Smooth muscle cell (in vitro differentiated cells): Measurements from ENCODE around the gene PRDM7. TPM values are rescaled to one million over a fixed set of nuclear protein-coding genes. Genes with fewer than 3 reads are reported as not detected.

Experiments used
- DNase-seq: peaks from one replicate; lab custom pipeline; 2025; ENCODE audit not compliant: unreplicated experiment; lab: John Stamatoyannopoulos, UW
- H2AFZ ChIP-seq: fragments of 200-600 bp; sonication (generic); 2 replicates; pipeline ENCODE4 v1.6.0; 2016; ENCODE audit warnings: antibody characterized with exemption, low read depth, mild to moderate bottlenecking
- H3F3A ChIP-seq: fragments of 200-600 bp; sonication (generic); 2 replicates; pipeline ENCODE4 v1.6.0; 2017; ENCODE audit warnings: antibody characterized with exemption, low read depth
- H3K27ac ChIP-seq: fragments of 200-600 bp; sonication (generic); 2 replicates; pipeline ENCODE4 v1.5.1; 2016; ENCODE audit warnings: low read depth, mild to moderate bottlenecking
- H3K27me3 ChIP-seq: fragments of 200-600 bp; sonication (generic); 2 replicates; pipeline ENCODE4 v1.6.1; 2016; ENCODE audit warnings: low read depth, mild to moderate bottlenecking
- H3K36me3 ChIP-seq: fragments of 200-600 bp; sonication (generic); 2 replicates; pipeline ENCODE4 v1.5.1; 2016; ENCODE audit warnings: low read depth
- H3K4me1 ChIP-seq: fragments of 200-600 bp; sonication (generic); 2 replicates; pipeline ENCODE4 v1.5.1; 2016; ENCODE audit warnings: low read depth
- H3K4me2 ChIP-seq: fragments of 200-600 bp; sonication (generic); 2 replicates; pipeline ENCODE4 v1.6.0; 2016; ENCODE audit warnings: mild to moderate bottlenecking
- H3K4me3 ChIP-seq: fragments of 200-600 bp; sonication (generic); 2 replicates; pipeline ENCODE4 v1.5.1; 2016; ENCODE audit warnings: mild to moderate bottlenecking
- H3K79me2 ChIP-seq: fragments of 200-600 bp; sonication (generic); 2 replicates; pipeline ENCODE4 v1.6.0; 2016; ENCODE audit warnings: low read depth, mild to moderate bottlenecking
- H3K9ac ChIP-seq: fragments of 200-600 bp; sonication (generic); 2 replicates; pipeline ENCODE4 v1.6.0; 2016; ENCODE audit warnings: low read depth
- H3K9me3 ChIP-seq: fragments of 200-600 bp; sonication (generic); replicated peaks from 2 replicates; pipeline ENCODE4 v1.5.1; 2016; ENCODE audit warnings: low read depth
- H4K20me1 ChIP-seq: fragments of 200-600 bp; sonication (generic); 2 replicates; pipeline ENCODE4 v1.6.0; 2016; ENCODE audit warnings: low read depth
- WGBS: methylation state at CpG from one replicate; pipeline ENCODE4 v1.1.7; 2016; ENCODE audit warnings: low lambda C conversion rate; 5-methylcytosine and 5-hydroxymethylcytosine counted together
- polyA plus RNA-seq: library from polyadenylated mRNA; unstranded; fragments of >200 nt; fragmentation: Nextera tagmentation; extraction: Ambion mirVana; gene quantifications from 2 replicates; pipeline ENCODE4 v1.2.1, GENCODE V29; 2016
- total RNA-seq: library from RNA; depleted of rRNA; stranded (reverse); fragments of >200 nt; gene quantifications from 2 replicates; pipeline ENCODE4 v1.2.3, GENCODE V29; 2014
- TF ChIP-seq, protein P1 (sequence below): fragments of 200-600 bp; sonication (generic); IDR thresholded peaks from 2 replicates; pipeline ENCODE4 v1.5.1; 2017; ENCODE audit warnings: borderline replicate concordance, mild to moderate bottlenecking, antibody characterized with exemption; ENCODE audit not compliant: insufficient read depth, poor library complexity, severe bottlenecking

The PRDM7 gene
- total and polyA plus RNA-seq, 2 experiments from 2014 or later, result not detected

DNA sequence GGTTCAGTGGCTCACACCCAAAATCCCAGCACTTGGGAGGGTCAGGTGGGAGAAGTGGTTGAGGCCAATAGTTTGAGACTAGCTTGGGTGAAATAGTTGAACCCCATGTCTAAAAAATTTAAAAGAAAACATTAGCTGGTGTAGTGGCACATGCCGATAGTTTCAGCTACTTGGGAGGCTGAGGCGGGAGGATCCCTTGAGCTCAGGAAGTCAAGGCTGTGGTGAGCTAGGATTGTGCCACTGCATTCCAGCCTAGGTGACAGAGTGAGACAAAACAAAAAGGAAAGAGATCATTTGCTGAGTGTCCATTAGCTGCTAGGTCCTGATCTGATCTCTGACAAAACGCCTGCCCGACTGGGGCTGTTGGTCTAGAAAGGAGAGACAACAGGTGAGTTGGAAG is 43.7 kb downstream of the PRDM7 start:
- Histone ChIP-seq H3F3A (peaks cover 18% of the 10 kb centered on the region), H3K27ac (no peak overlapping the region), H3K4me2 (no peak overlapping the region), H2AFZ (no peak overlapping the region), H3K36me3 (no peaks in the 10 kb centered on the region), H3K9ac (no peak overlapping the region), H3K4me1 (no peaks in the 10 kb centered on the region), H3K79me2 (no peaks in the 10 kb centered on the region), H3K9me3 (no peaks in the 10 kb centered on the region), H3K4me3 (no peak overlapping the region), H3K27me3 (no peaks in the 10 kb centered on the region), H4K20me1 (peaks cover 10% of the 10 kb centered on the region)
- no peak for DNase-seq
- TF ChIP-seq, protein P1, sequence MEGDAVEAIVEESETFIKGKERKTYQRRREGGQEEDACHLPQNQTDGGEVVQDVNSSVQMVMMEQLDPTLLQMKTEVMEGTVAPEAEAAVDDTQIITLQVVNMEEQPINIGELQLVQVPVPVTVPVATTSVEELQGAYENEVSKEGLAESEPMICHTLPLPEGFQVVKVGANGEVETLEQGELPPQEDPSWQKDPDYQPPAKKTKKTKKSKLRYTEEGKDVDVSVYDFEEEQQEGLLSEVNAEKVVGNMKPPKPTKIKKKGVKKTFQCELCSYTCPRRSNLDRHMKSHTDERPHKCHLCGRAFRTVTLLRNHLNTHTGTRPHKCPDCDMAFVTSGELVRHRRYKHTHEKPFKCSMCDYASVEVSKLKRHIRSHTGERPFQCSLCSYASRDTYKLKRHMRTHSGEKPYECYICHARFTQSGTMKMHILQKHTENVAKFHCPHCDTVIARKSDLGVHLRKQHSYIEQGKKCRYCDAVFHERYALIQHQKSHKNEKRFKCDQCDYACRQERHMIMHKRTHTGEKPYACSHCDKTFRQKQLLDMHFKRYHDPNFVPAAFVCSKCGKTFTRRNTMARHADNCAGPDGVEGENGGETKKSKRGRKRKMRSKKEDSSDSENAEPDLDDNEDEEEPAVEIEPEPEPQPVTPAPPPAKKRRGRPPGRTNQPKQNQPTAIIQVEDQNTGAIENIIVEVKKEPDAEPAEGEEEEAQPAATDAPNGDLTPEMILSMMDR, result no peak
- WGBS, result 91% methylated on average over 4 of the region's 4 CpGs

DNA sequence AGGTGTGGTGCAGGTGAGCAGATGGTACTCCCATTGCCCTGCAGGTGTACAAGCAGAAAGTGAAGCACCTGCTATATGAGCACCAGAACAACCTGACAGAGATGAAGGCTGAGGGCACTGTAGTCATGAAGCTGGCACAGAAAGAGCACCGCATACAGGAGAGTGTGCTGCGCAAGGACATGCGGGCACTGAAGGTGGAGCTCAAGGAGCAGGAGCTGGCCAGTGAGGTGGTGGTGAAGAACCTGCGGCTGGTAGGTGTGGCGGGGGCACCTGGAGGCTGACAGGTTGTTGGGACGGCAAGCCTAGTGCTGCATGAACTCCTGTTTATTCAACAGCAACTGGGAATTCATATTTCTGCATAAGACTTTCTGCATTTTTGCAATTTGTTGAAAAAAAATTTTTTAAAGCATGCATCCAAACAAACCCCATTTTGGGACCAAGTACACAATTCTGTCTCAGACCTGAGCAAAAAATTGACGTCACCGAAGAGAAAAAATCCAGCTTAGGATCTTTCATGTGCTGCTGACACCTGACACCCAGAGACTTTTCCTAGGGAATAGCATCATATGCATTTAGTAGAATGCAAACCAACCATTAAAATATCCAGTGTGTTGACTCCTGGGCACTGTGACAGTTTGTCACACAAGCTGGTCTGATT is 44.3 kb downstream of the PRDM7 start:
- Histone ChIP-seq H3F3A (peaks cover 18% of the 10 kb centered on the region), H3K27me3 (no peaks in the 10 kb centered on the region), H3K4me2 (no peak overlapping the region), H3K36me3 (no peaks in the 10 kb centered on the region), H3K9me3 (no peaks in the 10 kb centered on the region), H3K79me2 (no peaks in the 10 kb centered on the region), H3K4me3 (no peak overlapping the region), H4K20me1 (peaks cover 10% of the 10 kb centered on the region), H3K9ac (no peak overlapping the region), H3K27ac (no peak overlapping the region), H3K4me1 (no peaks in the 10 kb centered on the region), H2AFZ (no peak overlapping the region)
- TF ChIP-seq, protein P1, result no peak
- WGBS, result 95% methylated on average over 8 of the region's 8 CpGs
- no peak for DNase-seq

DNA sequence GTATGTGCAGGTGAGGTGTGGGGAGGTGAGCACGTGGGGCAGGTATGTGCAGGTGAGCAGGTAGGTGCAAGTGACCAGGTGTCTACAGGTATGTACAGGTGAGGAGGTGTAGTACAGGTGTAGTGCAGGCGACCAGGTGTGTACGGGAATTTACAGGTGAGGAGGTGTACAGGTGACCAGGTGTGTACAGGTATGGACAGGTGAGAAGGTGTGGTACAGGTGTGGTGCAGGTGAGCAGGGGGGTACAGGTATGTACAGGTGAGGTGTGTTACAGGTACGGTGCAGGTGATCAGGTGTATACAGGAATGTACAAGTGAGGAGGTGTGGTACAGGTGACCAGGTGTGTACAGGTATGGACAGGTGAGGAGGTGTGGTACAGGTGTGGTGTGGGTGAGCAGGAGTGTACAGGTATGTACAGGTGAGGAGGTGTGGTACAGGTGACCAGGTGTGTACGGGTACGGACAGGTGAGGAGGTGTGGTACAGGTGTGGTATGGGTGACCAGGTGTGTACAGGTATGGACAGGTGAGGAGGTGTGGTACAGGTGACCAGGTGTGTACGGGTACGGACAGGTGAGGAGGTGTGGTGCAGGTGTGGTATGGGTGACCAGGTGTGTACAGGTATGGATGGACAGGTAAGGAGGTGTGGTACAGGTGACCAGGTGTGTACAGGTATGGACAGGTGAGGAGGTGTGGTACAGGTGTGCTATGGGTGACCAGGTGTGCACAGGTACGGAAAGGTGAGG is 45.0 kb downstream of the PRDM7 start:
- H3K4me1 ChIP-seq, result no peaks in the 10 kb centered on the region
- H3K27ac ChIP-seq, result no peak overlapping the region
- no peak overlapping the region for H3K4me2 ChIP-seq
- H4K20me1 ChIP-seq, result peaks cover 10% of the 10 kb centered on the region
- H3K9ac ChIP-seq, result no peak overlapping the region
- H3K4me3 ChIP-seq, result no peak overlapping the region
- TF ChIP-seq, protein P1, result no peak
- peaks cover 18% of the 10 kb centered on the region for H3F3A ChIP-seq
- no peaks in the 10 kb centered on the region for H3K9me3 ChIP-seq
- H3K79me2 ChIP-seq, result no peaks in the 10 kb centered on the region
- H2AFZ ChIP-seq, result no peak overlapping the region
- 85% methylated on average over 9 of the region's 9 CpGs for WGBS
- DNase-seq, result no peak
- H3K27me3 ChIP-seq, result no peaks in the 10 kb centered on the region
- no peaks in the 10 kb centered on the region for H3K36me3 ChIP-seq
